Measurements from ENCODE around the gene METTL25B. TPM values are rescaled to one million over a fixed set of nuclear protein-coding genes. Genes with fewer than 3 reads are reported as not detected.
A peak's percentile ranks its signal among the peaks of the same experiment; 100 is the strongest.

The METTL25B gene
- total and polyA plus RNA-seq, 10 of the 15 experiments (the other 5 are each of a cell fraction or from before 2014, with no cell fraction given): 5.9 to 25.2 (median 13.5) TPM

- peak; percentile 20 for ATAC-seq
- DNase-seq (ENCODE audit: low read depth, low spot score): no peak
Measured at GRCh38 chr1:156767879-156768604, 39.8 kb downstream of the METTL25B start.

More at GRCh38 chr1:156767879-156768604, 39.8 kb downstream of the METTL25B start:
- Histone ChIP-seq H3K4me1 (ENCODE audit: control insufficient read depth, insufficient read depth, low read length) (no peaks in the 10 kb centered on the region), H3K4me2 (ENCODE audit: control insufficient read depth, insufficient read depth) (peak overlapping the region; percentile 73), H2AFZ (ENCODE audit: control insufficient read depth, low read depth, low read length) (no peak overlapping the region; the same call in 1 of the 2 replicates), H3K4me3 (peak overlapping the region; percentile 92), H3K79me2 (ENCODE audit: control insufficient read depth, insufficient read depth, low read length) (peaks cover 63% of the 10 kb centered on the region), H3K9me3 (replicated peaks; ENCODE audit: control insufficient read depth, insufficient read depth, low read length) (no peaks in the 10 kb centered on the region), H3K27me3 (replicated peaks in 1 of 2; ENCODE audit: control insufficient read depth in 2 of 2, insufficient read depth in 2 of 2, low read length in 1 of 2) (no peaks in the 10 kb centered on the region), H3K9ac (ENCODE audit: control insufficient read depth, insufficient read depth, low read length) (peak overlapping the region; percentile 92), H3K36me3 (ENCODE audit: control insufficient read depth in 2 of 2, insufficient read depth in 2 of 2, low read length in 1 of 2) (peaks cover 0 to 11% of the 10 kb centered on the region in 2 experiments; a peak in 2 of 4 replicates), H3K27ac (ENCODE audit: control insufficient read depth, insufficient read depth) (peak overlapping the region; percentile 87), H4K20me1 (ENCODE audit: control insufficient read depth, insufficient read depth) (no peaks in the 10 kb centered on the region)
- no TSS peak for BruUV-seq (replicated peaks)
- CTCF ChIA-PET: interaction anchor here (1.0 to 9.6 kb wide), 13 partner anchors 9 to 122 kb away, joined by 3 to 152 read pairs (median 4); partner anchors contain the start of genes HDGF, ISG20L2, METTL25B and MRPL24
- intact Hi-C loops (cut with micrococcal nuclease; ENCODE audit: unreplicated experiment) (loop anchor here (1.0 to 5.0 kb wide), 4 partner anchors 17 to 266 kb away; partner anchors contain the start of genes HDGF, ISG20L2, MEF2D and METTL25B), in situ Hi-C loops (cut with MboI) (no loop called here)
- RAD21 ChIA-PET (ENCODE audit: unreplicated experiment): interaction anchor here (0.6 to 5.0 kb wide), 7 partner anchors 17 to 93 kb away, joined by 3 to 59 read pairs (median 6); partner anchors contain the start of genes HDGF, ISG20L2, METTL25B and MRPL24
- SMC1A ChIA-PET (ENCODE audit: uncharacterized antibody, unreplicated experiment): interaction anchor here (0.8 to 11.8 kb wide), 9 partner anchors 12 to 129 kb away, joined by 3 to 108 read pairs (median 4); partner anchors contain the start of genes HDGF, ISG20L2, METTL25B and MRPL24
- POLR2A ChIA-PET: interaction anchor here (0.6 to 6.9 kb wide), 8 partner anchors 12 to 107 kb away, joined by 3 to 71 read pairs (median 6); partner anchors contain the start of genes HDGF, ISG20L2, METTL25B and MRPL24
- WGBS (ENCODE audit: insufficient coverage, insufficient replicate concordance, low lambda C conversion rate, missing lambda C conversion rate): 1% methylated on average over 24 of the region's 31 CpGs
- TF ChIP-seq PKNOX1 (IDR thresholded peaks at IDR 0.05) (peak; percentile 21; the same call in 1 of the 2 replicates), EGR1 (IDR thresholded peaks at IDR 0.05; ENCODE audit: borderline replicate concordance in 1 of 2, low read depth in 2 of 2, low read length in 2 of 2) (peak in 1 of 2 experiments; percentile 82; a peak in 2 of 3 replicates), SMC3 (IDR thresholded peaks at IDR 0.05; ENCODE audit: borderline replicate concordance, low read length) (no peak), RAD51 (IDR thresholded peaks at IDR 0.05) (peak; percentile 18; the same call in 1 of the 2 replicates), HDGF (IDR thresholded peaks at IDR 0.05) (0 out of 2 replicates have a peak, but pooled peaks have one; percentile 10), RUNX3 (IDR thresholded peaks at IDR 0.05; ENCODE audit: low read length) (0 out of 2 replicates have a peak, but pooled peaks have one; percentile 23), ZZZ3 (IDR thresholded peaks at IDR 0.05; ENCODE audit: control insufficient read depth, insufficient read length, low read depth) (no peak), RCOR1 (conservative IDR thresholded peaks at IDR 0.05; ENCODE audit: low read depth, low read length) (no peak)
- no peak for FAIRE-seq

Measured in GM12878 (cell line).